ENCODE data around the gene EHMT1.

GRCh38 chr9:137683262-137683864, 64.6 kb downstream of the EHMT1 start:
- no peak for TF ChIP-seq CEBPB (tag; IDR thresholded peaks at IDR 0.05)
- no peak for TF ChIP-seq POLR2A (conservative IDR thresholded peaks at IDR 0.05)
- no peak for TF ChIP-seq TAF9B (IDR thresholded peaks at IDR 0.05; ENCODE audit: partially characterized antibody)
- no peak for TF ChIP-seq MAX (CRISPR knock-in tag; IDR thresholded peaks at IDR 0.05)
- TF ChIP-seq POLR2AphosphoS2 (IDR thresholded peaks at IDR 0.05; ENCODE audit: low read length) = no peak
- TF ChIP-seq U2AF2 (optimal IDR thresholded peaks at IDR 0.05; ENCODE audit: low read depth, low read length) = no peak
- peak; percentile 64 for TF ChIP-seq C11orf30 (IDR thresholded peaks at IDR 0.05; ENCODE audit: low read depth)
- no peak for TF ChIP-seq PRDM10 (IDR thresholded peaks at IDR 0.05; ENCODE audit: partially characterized antibody)
- TF ChIP-seq ZBTB2 (IDR thresholded peaks at IDR 0.05) = no peak
- no peak for TF ChIP-seq ATF1 (CRISPR knock-in tag; IDR thresholded peaks at IDR 0.05)
- no peak for TF ChIP-seq ATF1 (tag; IDR thresholded peaks at IDR 0.05)
- no peak for TF ChIP-seq CTCF (IDR thresholded peaks at IDR 0.05 in 2 of 3, conservative IDR thresholded peaks at IDR 0.05 in 1 of 3; ENCODE audit: insufficient read depth in 2 of 3, low read depth in 1 of 3, low read length in 3 of 3)
- no peak for TF ChIP-seq TBP (optimal IDR thresholded peaks at IDR 0.05; ENCODE audit: low read depth, low read length)
- TF ChIP-seq AFF4 (CRISPR knock-in tag; IDR thresholded peaks at IDR 0.05) = no peak
